GM18870 (cell line): ENCODE measurements around the gene HAUS5.
"Not testable (repeated sequence)": the region's sequence is repeated elsewhere in the genome, so short reads cannot be mapped to it uniquely, and the experiment has no call there.

Experiments
- ATAC-seq: cut with Tn5 transposase; IDR thresholded peaks from one replicate; pipeline ENCODE4 v1.9.1; 2021; ENCODE audit warnings: moderate library complexity; ENCODE audit not compliant: unreplicated experiment

Gene HAUS5

GRCh38 chr19:35612559-35613321 is at the start of gene HAUS5:
TSS of gene HAUS5 (plus strand) at chr19:35612735. CDS start at chr19:35612795, 60 bp downstream.
- ATAC-seq, result peak; percentile 37

- no peak for ATAC-seq
Measured at GRCh38 chr19:35562776-35563175, 49.8 kb upstream of the HAUS5 start.

- no peak for ATAC-seq
Measured at GRCh38 chr19:35563207-35563829, 49.2 kb upstream of the HAUS5 start, which contains the start of gene ATP4A. TSS of gene ATP4A (minus strand) at chr19:35563658. CDS start at chr19:35563629, 29 bp downstream.

GRCh38 chr19:35565016-35565856 is 47.3 kb upstream of the HAUS5 start:
- no peak for ATAC-seq

- ATAC-seq, result no peak
Measured at GRCh38 chr19:35566738-35567137, 45.8 kb upstream of the HAUS5 start.

- no peak for ATAC-seq
Measured at GRCh38 chr19:35569281-35569781, 43.2 kb upstream of the HAUS5 start.

GRCh38 chr19:35571406-35571965 is 41.0 kb upstream of the HAUS5 start:
- ATAC-seq, result no peak

GRCh38 chr19:35577918-35578317 is 34.6 kb upstream of the HAUS5 start:
- ATAC-seq, result no peak

GRCh38 chr19:35578707-35579106 is 33.8 kb upstream of the HAUS5 start:
- no peak for ATAC-seq

GRCh38 chr19:35582760-35583159 is 29.8 kb upstream of the HAUS5 start:
- no peak for ATAC-seq

GRCh38 chr19:35585848-35586247 is 26.7 kb upstream of the HAUS5 start, which contains the start of gene PMIS2:
TSS of gene PMIS2 (plus strand) at chr19:35586173. CDS start at chr19:35586260, 87 bp downstream.
- no peak for ATAC-seq

- no peak for ATAC-seq
Measured at GRCh38 chr19:35587321-35587720, 25.2 kb upstream of the HAUS5 start.

- ATAC-seq, result no peak
Measured at GRCh38 chr19:35590875-35591274, 21.7 kb upstream of the HAUS5 start.

- no peak for ATAC-seq
Measured at GRCh38 chr19:35592226-35592625, 20.3 kb upstream of the HAUS5 start.

- not testable (repeated sequence) for ATAC-seq
Measured at GRCh38 chr19:35595026-35595425, 17.5 kb upstream of the HAUS5 start.

- ATAC-seq, result no peak
Measured at GRCh38 chr19:35595928-35596327, 16.6 kb upstream of the HAUS5 start.

GRCh38 chr19:35596366-35596999 is 16.1 kb upstream of the HAUS5 start:
- ATAC-seq, result no peak

GRCh38 chr19:35601971-35602370 is 10.6 kb upstream of the HAUS5 start:
- no peak for ATAC-seq

- ATAC-seq, result not testable (repeated sequence)
Measured at GRCh38 chr19:35604436-35604835, 8.1 kb upstream of the HAUS5 start.

- ATAC-seq, result not testable (repeated sequence)
Measured at GRCh38 chr19:35607170-35607569, 5.4 kb upstream of the HAUS5 start.
